Suprapubic skin (tissue), 4 donors: ENCODE results near the gene CHST15. TPM values are rescaled to one million over a fixed set of nuclear protein-coding genes. Genes with fewer than 3 reads are reported as not detected.

Experiments
- DNase-seq, 2 donors: peaks; one replicate each; pipeline ENCODE4 v3.0.0-alpha.2; 2019; ENCODE audit warnings: low spot score in 2 of 2
- H3K27ac ChIP-seq: fragments of 200-600 bp; sonication (generic); one replicate; pipeline ENCODE4 v1.5.1; 2019
- H3K27me3 ChIP-seq: fragments of 200-600 bp; sonication (generic); one replicate; pipeline ENCODE4 v1.5.1; 2019
- H3K36me3 ChIP-seq: fragments of 200-600 bp; sonication (generic); one replicate; pipeline ENCODE4 v1.5.1; 2019
- H3K4me1 ChIP-seq: fragments of 200-600 bp; sonication (generic); one replicate; pipeline ENCODE4 v1.5.1; 2019
- H3K4me3 ChIP-seq: fragments of 200-600 bp; sonication (generic); one replicate; pipeline ENCODE4 v1.5.1; 2019; ENCODE audit warnings: mild to moderate bottlenecking
- H3K9me3 ChIP-seq: fragments of 200-600 bp; sonication (generic); one replicate; pipeline ENCODE4 v1.5.1; 2019
- EP300 ChIP-seq: sonication (generic); formaldehyde crosslinking; IDR thresholded peaks from one replicate; pipeline ENCODE4 v1.6.1; 2017; ENCODE audit warnings: antibody characterized with exemption
- POLR2A ChIP-seq, 2 donors: fragments of 450-650 bp; IDR thresholded peaks; one replicate each; pipeline ENCODE4 v1.6.1; 2017; ENCODE audit warnings: antibody characterized with exemption in 2 of 2, mild to moderate bottlenecking in 2 of 2, moderate library complexity in 2 of 2
- POLR2AphosphoS5 ChIP-seq, 3 donors: sonication (generic); formaldehyde crosslinking; IDR thresholded peaks; one replicate each; pipeline ENCODE4 v1.6.1; 2017; ENCODE audit warnings: antibody characterized with exemption in 3 of 3
- WGBS: methylation state at CpG from one replicate; pipeline ENCODE4 v1.1.5; 2018; 5-methylcytosine and 5-hydroxymethylcytosine counted together
- total RNA-seq, 4 donors: library from RNA; depleted of rRNA; stranded (reverse); fragments of >200 nt; gene quantifications; one replicate each; pipeline ENCODE4 v1.1.0, GENCODE V29; 2016
- TF ChIP-seq, protein P1 (sequence below), 2 donors: fragments of 200-600 bp in 1 of 2; fragments of 450-650 bp in 1 of 2; sonication (generic) in 1 of 2; IDR thresholded peaks; one replicate each; pipeline ENCODE4 v1.5.1; 2016 to 2019; ENCODE audit warnings: antibody characterized with exemption in 2 of 2, mild to moderate bottlenecking in 1 of 2, moderate library complexity in 1 of 2

Gene CHST15
- total RNA-seq, 4 donors from 2014 or later: 20.6 to 59.1 (median 22.8) TPM

DNA sequence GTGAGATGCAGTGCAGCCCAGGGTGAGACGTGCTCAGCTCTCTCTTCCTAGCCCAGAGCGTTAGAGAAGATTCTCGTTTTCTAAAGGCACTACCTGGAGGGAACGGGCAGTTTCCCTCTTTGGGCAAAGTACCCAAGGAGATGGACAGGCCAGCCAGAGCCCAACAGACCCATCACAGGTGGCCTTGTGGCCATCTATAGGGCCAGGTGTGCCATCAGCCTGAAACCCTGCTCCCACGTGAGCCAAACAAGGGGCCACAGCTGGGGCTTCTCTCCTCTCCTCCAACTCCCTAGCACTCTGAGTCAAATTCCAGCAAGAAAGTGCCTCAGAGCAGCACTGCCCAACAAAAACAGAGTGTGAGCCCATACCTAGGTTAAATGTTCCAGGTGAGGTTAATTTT is 22.3 kb downstream of the CHST15 start:
- no peak overlapping the region for H3K4me3 ChIP-seq
- peaks cover 23% of the 10 kb centered on the region for H3K4me1 ChIP-seq
- H3K27ac ChIP-seq: no peak overlapping the region
- TF ChIP-seq POLR2A (IDR thresholded peaks at IDR 0.05): no peak
- TF ChIP-seq, protein P1, sequence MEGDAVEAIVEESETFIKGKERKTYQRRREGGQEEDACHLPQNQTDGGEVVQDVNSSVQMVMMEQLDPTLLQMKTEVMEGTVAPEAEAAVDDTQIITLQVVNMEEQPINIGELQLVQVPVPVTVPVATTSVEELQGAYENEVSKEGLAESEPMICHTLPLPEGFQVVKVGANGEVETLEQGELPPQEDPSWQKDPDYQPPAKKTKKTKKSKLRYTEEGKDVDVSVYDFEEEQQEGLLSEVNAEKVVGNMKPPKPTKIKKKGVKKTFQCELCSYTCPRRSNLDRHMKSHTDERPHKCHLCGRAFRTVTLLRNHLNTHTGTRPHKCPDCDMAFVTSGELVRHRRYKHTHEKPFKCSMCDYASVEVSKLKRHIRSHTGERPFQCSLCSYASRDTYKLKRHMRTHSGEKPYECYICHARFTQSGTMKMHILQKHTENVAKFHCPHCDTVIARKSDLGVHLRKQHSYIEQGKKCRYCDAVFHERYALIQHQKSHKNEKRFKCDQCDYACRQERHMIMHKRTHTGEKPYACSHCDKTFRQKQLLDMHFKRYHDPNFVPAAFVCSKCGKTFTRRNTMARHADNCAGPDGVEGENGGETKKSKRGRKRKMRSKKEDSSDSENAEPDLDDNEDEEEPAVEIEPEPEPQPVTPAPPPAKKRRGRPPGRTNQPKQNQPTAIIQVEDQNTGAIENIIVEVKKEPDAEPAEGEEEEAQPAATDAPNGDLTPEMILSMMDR (IDR thresholded peaks at IDR 0.05): no peak
- TF ChIP-seq EP300: no peak
- no peak for TF ChIP-seq POLR2AphosphoS5 (IDR thresholded peaks at IDR 0.05)
- H3K9me3 ChIP-seq: no peaks in the 10 kb centered on the region
- no peaks in the 10 kb centered on the region for H3K36me3 ChIP-seq
- H3K27me3 ChIP-seq: no peaks in the 10 kb centered on the region
- DNase-seq: no peak
- WGBS: 88% methylated on average over 5 of the region's 5 CpGs

DNA sequence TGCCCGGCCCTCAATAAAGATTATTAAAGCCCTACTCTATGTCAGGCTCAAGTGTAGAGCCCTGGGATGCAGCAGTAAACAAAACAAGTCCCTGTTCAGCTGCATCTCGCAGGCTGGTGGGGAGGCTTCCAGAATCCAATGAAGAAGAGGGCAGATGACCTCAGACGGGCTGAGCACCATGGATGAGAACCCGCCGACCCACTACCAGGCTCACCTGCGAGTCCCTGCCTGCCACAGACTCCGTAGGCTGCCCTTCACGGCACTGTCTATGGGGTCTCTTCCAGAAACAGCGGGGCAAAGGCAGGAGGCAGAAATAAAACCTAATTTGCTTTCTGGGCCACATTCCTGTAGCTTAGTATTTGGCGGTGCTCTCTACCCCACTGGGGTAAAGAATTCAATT is 22.7 kb downstream of the CHST15 start:
- peaks cover 18% of the 10 kb centered on the region for H3K4me1 ChIP-seq
- no peaks in the 10 kb centered on the region for H3K36me3 ChIP-seq
- TF ChIP-seq POLR2AphosphoS5 (IDR thresholded peaks at IDR 0.05) (no peak), EP300 (no peak), POLR2A (IDR thresholded peaks at IDR 0.05) (no peak)
- TF ChIP-seq, protein P1 (IDR thresholded peaks at IDR 0.05): no peak
- WGBS: 85% methylated on average over 10 of the region's 10 CpGs
- no peak overlapping the region for H3K27ac ChIP-seq
- DNase-seq: no peak
- H3K4me3 ChIP-seq: no peak overlapping the region
- no peaks in the 10 kb centered on the region for H3K9me3 ChIP-seq
- H3K27me3 ChIP-seq: no peaks in the 10 kb centered on the region

- WGBS: 80% methylated on average over 11 of the region's 11 CpGs
- no peak overlapping the region for H3K27ac ChIP-seq
Observed at GRCh38 chr10:124069341-124070264, 23.8 kb downstream of the CHST15 start.

DNA sequence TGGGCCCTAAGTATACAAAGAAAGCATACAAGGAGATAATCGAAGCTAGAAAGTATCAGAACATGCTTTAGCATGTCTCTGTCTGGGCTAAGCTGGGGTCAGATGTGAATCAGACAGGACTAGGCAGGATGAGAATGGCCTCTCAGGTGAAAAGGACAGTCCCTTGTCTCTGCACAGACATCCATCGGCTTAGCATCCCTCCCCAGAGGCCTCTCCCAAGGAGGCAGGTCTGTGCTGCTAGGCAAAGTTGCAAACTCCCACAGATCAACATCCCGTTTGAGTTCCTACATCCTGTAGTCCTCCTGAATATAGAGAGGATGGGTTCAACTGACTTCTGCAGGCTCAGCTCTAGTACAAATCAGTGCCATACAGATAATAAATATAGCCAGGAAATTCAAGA is 24.5 kb downstream of the CHST15 start:
- Histone ChIP-seq H3K4me1 (peaks cover 13% of the 10 kb centered on the region), H3K27me3 (no peaks in the 10 kb centered on the region), H3K4me3 (no peak overlapping the region), H3K27ac (no peak overlapping the region), H3K9me3 (no peaks in the 10 kb centered on the region), H3K36me3 (no peaks in the 10 kb centered on the region)
- no peak for DNase-seq
- 61% methylated on average over 3 of the region's 3 CpGs for WGBS
- TF ChIP-seq EP300 (no peak), POLR2A (IDR thresholded peaks at IDR 0.05) (no peak), POLR2AphosphoS5 (IDR thresholded peaks at IDR 0.05) (no peak)
- TF ChIP-seq, protein P1 (IDR thresholded peaks at IDR 0.05): no peak

More at GRCh38 chr10:124069341-124070264, 23.8 kb downstream of the CHST15 start:
- H3K9me3 ChIP-seq: no peaks in the 10 kb centered on the region
- TF ChIP-seq POLR2A (IDR thresholded peaks at IDR 0.05) (no peak), POLR2AphosphoS5 (IDR thresholded peaks at IDR 0.05) (no peak), EP300 (no peak)
- TF ChIP-seq, protein P1 (IDR thresholded peaks at IDR 0.05): no peak
- H3K4me3 ChIP-seq: no peak overlapping the region
- peaks cover 9% of the 10 kb centered on the region for H3K4me1 ChIP-seq
- no peak for DNase-seq
- H3K27me3 ChIP-seq: no peaks in the 10 kb centered on the region
- no peaks in the 10 kb centered on the region for H3K36me3 ChIP-seq

DNA sequence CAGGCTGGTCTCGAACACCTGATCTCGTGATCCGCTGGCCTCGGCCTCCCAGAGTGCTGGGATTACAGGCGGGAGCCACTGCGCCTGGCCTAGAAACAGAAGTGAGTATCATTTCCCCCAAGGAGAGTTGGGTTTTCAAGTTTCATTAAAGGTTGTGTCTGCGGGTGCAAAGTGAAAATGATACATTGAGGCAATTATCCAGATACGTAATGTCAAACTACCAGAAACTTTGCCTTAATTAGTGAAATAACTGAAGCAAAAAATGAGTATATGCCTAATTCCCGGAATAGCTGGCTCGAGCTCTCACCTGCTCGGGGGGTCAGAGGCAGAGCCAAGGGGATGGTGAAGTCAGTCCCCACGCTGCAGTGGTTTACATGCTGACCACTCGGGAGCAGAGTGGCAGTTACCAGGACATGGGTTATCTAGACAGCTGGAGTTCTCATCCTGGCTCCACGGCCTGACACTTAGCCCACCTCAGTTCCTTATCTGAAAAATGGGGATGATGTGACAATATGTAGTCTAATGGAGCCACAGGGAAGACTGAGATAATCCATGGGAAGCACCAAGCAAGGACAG is 25.5 kb downstream of the CHST15 start:
- peaks cover 20% of the 10 kb centered on the region for H3K4me1 ChIP-seq
- no peaks in the 10 kb centered on the region for H3K9me3 ChIP-seq
- H3K27ac ChIP-seq: no peak overlapping the region
- H3K36me3 ChIP-seq: no peaks in the 10 kb centered on the region
- no peaks in the 10 kb centered on the region for H3K27me3 ChIP-seq
- WGBS: 89% methylated on average over 14 of the region's 14 CpGs
- no peak for DNase-seq
- no peak overlapping the region for H3K4me3 ChIP-seq
- TF ChIP-seq, protein P1 (IDR thresholded peaks at IDR 0.05): no peak
- TF ChIP-seq EP300: no peak
- TF ChIP-seq POLR2AphosphoS5 (IDR thresholded peaks at IDR 0.05): no peak
- no peak for TF ChIP-seq POLR2A (IDR thresholded peaks at IDR 0.05)
